ENCODE measurements around the gene KRT16.
"Not testable (repeated sequence)": the region's sequence is repeated elsewhere in the genome, so short reads cannot be mapped to it uniquely, and the experiment has no call there.

Gene KRT16

GRCh38 chr17:41581366-41582060 is 31.1 kb downstream of the KRT16 start:
- H3K4me3 ChIP-seq (ENCODE audit: low read depth, low read length): no peak overlapping the region
- in situ Hi-C loops (cut with HindIII; ENCODE audit: low sequenced_read_pairs): no loop called here
- DNase-seq (ENCODE audit: low read depth): no peak
- no peak for TF ChIP-seq CTCF (IDR thresholded peaks at IDR 0.05; ENCODE audit: low read depth, low read length, missing control alignments)

- in situ Hi-C loops (cut with HindIII; ENCODE audit: low sequenced_read_pairs): no loop called here
- H3K4me3 ChIP-seq (ENCODE audit: low read depth, low read length): no peak overlapping the region
- no peak for DNase-seq (ENCODE audit: low read depth)
- TF ChIP-seq CTCF (IDR thresholded peaks at IDR 0.05; ENCODE audit: low read depth, low read length, missing control alignments): no peak
These were observed 31.7 kb downstream of the KRT16 start for GRCh38 chr17:41580687-41581365.

- H3K4me3 ChIP-seq (ENCODE audit: low read depth, low read length): no peak overlapping the region
- in situ Hi-C loops (cut with HindIII; ENCODE audit: low sequenced_read_pairs): no loop called here
- no peak for TF ChIP-seq CTCF (IDR thresholded peaks at IDR 0.05; ENCODE audit: low read depth, low read length, missing control alignments)
- DNase-seq (ENCODE audit: low read depth): no peak
These were observed 32.4 kb downstream of the KRT16 start for GRCh38 chr17:41580244-41580575.

- in situ Hi-C loops (cut with HindIII; ENCODE audit: low sequenced_read_pairs): no loop called here
These were observed 32.9 kb downstream of the KRT16 start for GRCh38 chr17:41579484-41580243.

GRCh38 chr17:41578971-41579370 is 33.6 kb downstream of the KRT16 start:
- TF ChIP-seq CTCF (IDR thresholded peaks at IDR 0.05; ENCODE audit: low read depth, low read length, missing control alignments): no peak
- no peak overlapping the region for H3K4me3 ChIP-seq (ENCODE audit: low read depth, low read length)
- DNase-seq (ENCODE audit: low read depth): no peak
- in situ Hi-C loops (cut with HindIII; ENCODE audit: low sequenced_read_pairs): no loop called here

More at GRCh38 chr17:41579484-41580243, 32.9 kb downstream of the KRT16 start:
- no peak overlapping the region for H3K4me3 ChIP-seq (ENCODE audit: low read depth, low read length)
- peak; percentile 78 for TF ChIP-seq CTCF (IDR thresholded peaks at IDR 0.05; ENCODE audit: low read depth, low read length, missing control alignments)
- peak; percentile 20 for DNase-seq (ENCODE audit: low read depth)

GRCh38 chr17:41578538-41578937 is 34.0 kb downstream of the KRT16 start:
- in situ Hi-C loops (cut with HindIII; ENCODE audit: low sequenced_read_pairs): no loop called here
- no peak for TF ChIP-seq CTCF (IDR thresholded peaks at IDR 0.05; ENCODE audit: low read depth, low read length, missing control alignments)
- no peak overlapping the region for H3K4me3 ChIP-seq (ENCODE audit: low read depth, low read length)
- no peak for DNase-seq (ENCODE audit: low read depth)

- H3K4me3 ChIP-seq (ENCODE audit: low read depth, low read length); DNase-seq (ENCODE audit: low read depth); in situ Hi-C loops (cut with HindIII; ENCODE audit: low sequenced_read_pairs): not testable (repeated sequence)
These were observed 35.8 kb downstream of the KRT16 start for GRCh38 chr17:41576740-41577139.
